ENCODE measurements around the gene ALOX12. TPM values are rescaled to one million over a fixed set of nuclear protein-coding genes. Genes with fewer than 3 reads are reported as not detected.

ALOX12 gene
- total RNA-seq, 1 donor from 2014 or later, result not detected

GRCh38 chr17:7020894-7021664, 25.2 kb downstream of the ALOX12 start:
- intact Hi-C loops (cut with micrococcal nuclease), result loop anchor here (5.0 kb wide), 1 partner anchor 109 kb away; no protein-coding TSS in a partner anchor

- intact Hi-C loops (cut with micrococcal nuclease), result loop anchor here (1.0 to 5.0 kb wide), 2 partner anchors 8 to 110 kb away; a partner anchor contains a TSS
Observed at GRCh38 chr17:7021993-7022778, 26.3 kb downstream of the ALOX12 start.

- intact Hi-C loops (cut with micrococcal nuclease), result loop anchor here (1.0 to 5.0 kb wide), 3 partner anchors 9 to 111 kb away; a partner anchor contains a TSS
Observed at GRCh38 chr17:7022781-7023571, 27.1 kb downstream of the ALOX12 start, which contains the start of gene BCL6B. Gene BCL6B (plus strand): TSS chr17:7023050. CDS start chr17:7023672, 622 bp downstream.

DNA sequence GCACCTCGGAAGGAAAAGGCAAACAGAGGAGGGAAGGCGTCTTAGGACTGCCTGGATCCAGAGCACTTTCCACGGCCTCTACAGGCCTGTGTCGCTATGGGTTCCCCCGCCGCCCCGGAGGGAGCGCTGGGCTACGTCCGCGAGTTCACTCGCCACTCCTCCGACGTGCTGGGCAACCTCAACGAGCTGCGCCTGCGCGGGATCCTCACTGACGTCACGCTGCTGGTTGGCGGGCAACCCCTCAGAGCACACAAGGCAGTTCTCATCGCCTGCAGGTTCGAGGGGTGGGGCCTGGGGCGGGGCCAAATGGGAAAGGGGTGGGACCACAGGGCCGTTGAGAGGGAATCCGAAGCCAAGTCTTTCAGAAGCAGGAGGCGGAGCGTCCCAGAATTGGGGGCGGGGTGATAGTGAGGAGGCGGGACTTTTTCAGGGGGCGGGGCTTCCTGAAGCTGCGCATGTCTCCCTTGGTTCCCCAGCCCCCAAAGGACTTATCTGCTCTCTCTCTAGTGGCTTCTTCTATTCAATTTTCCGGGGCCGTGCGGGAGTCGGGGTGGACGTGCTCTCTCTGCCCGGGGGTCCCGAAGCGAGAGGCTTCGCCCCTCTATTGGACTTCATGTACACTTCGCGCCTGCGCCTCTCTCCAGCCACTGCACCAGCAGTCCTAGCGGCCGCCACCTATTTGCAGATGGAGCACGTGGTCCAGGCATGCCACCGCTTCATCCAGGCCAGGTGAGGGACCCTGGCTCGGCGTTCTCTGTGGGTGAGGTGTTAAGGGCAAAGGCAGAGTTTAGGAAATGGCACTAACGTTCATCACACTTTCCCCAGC, 27.9 kb downstream of the ALOX12 start:
- intact Hi-C loops (cut with micrococcal nuclease), result loop anchor here (1.0 to 5.0 kb wide), 2 partner anchors 12 to 111 kb away; no protein-coding TSS in a partner anchor

DNA sequence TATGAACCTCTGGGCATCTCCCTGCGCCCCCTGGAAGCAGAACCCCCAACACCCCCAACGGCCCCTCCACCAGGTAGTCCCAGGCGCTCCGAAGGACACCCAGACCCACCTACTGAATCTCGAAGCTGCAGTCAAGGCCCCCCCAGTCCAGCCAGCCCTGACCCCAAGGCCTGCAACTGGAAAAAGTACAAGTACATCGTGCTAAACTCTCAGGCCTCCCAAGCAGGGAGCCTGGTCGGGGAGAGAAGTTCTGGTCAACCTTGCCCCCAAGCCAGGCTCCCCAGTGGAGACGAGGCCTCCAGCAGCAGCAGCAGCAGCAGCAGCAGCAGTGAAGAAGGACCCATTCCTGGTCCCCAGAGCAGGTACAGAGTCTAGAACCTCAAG, 28.5 kb downstream of the ALOX12 start:
- intact Hi-C loops (cut with micrococcal nuclease), result loop anchor here (5.0 kb wide), 1 partner anchor 112 kb away; no protein-coding TSS in a partner anchor

DNA sequence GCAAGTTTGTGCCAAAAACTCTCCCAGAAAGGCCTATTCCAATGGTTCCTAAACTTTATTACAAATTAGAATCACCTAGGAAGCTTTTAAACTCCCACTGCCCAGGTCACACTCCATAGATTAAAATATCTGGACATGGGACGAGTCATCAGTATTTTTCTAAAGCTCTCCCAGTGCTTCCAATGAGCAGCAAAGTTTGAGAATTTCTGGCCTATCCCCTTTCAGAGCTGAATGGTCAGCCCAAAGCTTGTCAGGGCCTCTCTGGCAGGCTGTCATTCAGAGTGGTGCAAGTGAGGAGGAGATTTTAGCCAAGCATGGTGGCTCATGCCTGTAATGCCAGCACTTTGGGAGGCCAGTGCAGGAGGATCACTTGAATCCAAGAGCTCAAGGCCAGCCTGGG, 29.4 kb downstream of the ALOX12 start:
- intact Hi-C loops (cut with micrococcal nuclease), result no loop called here

- intact Hi-C loops (cut with micrococcal nuclease), result no loop called here
Observed at GRCh38 chr17:7026471-7027115, 30.7 kb downstream of the ALOX12 start.

- intact Hi-C loops (cut with micrococcal nuclease), result no loop called here
Observed at GRCh38 chr17:7027335-7027734, 31.5 kb downstream of the ALOX12 start.

DNA sequence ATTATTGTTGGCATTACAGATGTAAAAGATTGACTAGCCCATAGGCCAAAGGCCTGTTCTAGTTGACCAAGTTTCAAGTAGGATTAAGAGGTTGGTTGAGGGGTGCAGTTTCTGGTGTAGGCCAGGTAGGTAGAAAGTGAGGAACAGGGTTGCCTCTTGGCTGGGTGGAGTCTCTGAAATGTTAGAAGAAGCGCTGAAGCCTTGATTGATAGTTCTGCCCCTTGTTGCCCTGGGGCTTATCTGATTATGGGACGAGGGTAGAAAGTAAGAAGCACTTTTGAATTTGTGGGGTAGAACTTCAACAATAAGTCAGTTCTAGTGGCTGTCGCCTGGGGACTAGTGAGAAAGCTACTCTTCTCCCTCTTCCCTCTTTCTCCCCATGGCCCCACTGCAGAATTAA, 33.2 kb downstream of the ALOX12 start:
- intact Hi-C loops (cut with micrococcal nuclease), result no loop called here

- intact Hi-C loops (cut with micrococcal nuclease), result no loop called here
Observed at GRCh38 chr17:7029659-7030058, 33.8 kb downstream of the ALOX12 start.

- intact Hi-C loops (cut with micrococcal nuclease), result loop anchor here (1.0 to 5.0 kb wide), 3 partner anchors 12 to 177 kb away; partner anchors contain the start of gene BCL6B
Observed at GRCh38 chr17:7034955-7035590, 39.2 kb downstream of the ALOX12 start.

DNA sequence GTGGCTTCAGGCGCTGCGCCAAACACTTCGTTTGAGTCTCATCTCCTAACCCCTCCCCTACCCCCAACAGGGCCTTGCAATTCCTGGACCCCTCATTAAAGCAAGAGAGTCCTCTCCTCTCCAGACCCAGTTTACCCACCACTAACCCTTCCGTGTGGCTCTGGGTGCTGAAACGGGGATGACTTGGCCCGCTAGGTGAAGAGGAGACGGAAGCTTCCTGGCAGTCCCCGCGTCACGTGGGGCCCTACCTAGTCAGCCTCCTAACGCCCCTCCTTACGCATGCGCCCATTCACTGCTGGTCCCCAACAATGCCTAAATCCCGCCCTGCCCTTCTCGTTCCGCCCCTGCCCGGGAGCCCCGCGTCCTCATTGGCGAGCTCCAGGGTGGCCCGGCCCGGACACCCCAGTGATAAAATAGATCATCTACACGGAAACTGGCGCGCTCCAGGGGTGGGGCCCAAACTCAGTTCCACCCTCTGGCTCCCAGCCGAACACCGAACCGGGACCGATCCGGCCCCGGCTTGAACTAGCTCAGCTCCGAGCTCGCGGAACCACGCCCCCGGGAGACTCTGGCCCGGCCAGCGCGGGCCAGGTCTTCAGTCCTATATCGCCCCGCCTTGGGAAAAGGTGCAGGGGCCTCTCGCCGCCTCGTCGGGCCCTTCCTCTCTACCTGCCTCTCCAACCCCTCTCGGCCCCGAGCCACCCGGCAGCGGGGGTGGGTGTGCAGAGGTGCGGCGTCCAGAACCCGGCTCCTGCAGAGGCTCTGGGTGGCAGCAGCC, 39.9 kb downstream of the ALOX12 start, which contains the start of gene SLC16A13:
Gene SLC16A13, plus strand, starts transcription at position 425 of the 778 bp plus-strand sequence. CDS start 368 bp downstream, outside the sequence.
- intact Hi-C loops (cut with micrococcal nuclease), result loop anchor here (1.0 to 5.0 kb wide), 3 partner anchors 12 to 177 kb away; partner anchors contain the start of gene BCL6B

GRCh38 chr17:7038025-7038862, 42.4 kb downstream of the ALOX12 start:
- intact Hi-C loops (cut with micrococcal nuclease), result loop anchor here (5.0 kb wide), 1 partner anchor 174 kb away; no protein-coding TSS in a partner anchor

DNA sequence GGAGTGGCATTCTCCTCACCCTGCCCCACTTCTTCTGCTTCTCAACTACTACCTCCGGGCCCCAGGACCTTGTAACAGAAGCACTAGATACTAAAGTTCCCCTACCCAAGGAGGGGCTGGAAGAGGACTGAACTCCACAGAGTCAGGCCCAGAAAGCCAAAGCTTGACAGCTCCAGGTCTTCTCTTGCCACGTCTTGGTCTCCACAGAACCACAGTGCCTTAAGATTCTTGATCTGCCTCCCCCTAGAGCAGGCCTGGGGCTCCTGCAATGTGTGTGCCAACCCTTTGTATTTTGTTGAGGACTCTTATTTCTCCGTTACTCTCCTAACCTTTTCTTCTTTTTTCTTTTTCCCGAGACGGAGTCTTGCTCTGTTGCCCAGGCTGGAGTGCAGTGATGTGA, 44.0 kb downstream of the ALOX12 start:
- intact Hi-C loops (cut with micrococcal nuclease), result loop anchor here (5.0 kb wide), 1 partner anchor 172 kb away; no protein-coding TSS in a partner anchor

DNA sequence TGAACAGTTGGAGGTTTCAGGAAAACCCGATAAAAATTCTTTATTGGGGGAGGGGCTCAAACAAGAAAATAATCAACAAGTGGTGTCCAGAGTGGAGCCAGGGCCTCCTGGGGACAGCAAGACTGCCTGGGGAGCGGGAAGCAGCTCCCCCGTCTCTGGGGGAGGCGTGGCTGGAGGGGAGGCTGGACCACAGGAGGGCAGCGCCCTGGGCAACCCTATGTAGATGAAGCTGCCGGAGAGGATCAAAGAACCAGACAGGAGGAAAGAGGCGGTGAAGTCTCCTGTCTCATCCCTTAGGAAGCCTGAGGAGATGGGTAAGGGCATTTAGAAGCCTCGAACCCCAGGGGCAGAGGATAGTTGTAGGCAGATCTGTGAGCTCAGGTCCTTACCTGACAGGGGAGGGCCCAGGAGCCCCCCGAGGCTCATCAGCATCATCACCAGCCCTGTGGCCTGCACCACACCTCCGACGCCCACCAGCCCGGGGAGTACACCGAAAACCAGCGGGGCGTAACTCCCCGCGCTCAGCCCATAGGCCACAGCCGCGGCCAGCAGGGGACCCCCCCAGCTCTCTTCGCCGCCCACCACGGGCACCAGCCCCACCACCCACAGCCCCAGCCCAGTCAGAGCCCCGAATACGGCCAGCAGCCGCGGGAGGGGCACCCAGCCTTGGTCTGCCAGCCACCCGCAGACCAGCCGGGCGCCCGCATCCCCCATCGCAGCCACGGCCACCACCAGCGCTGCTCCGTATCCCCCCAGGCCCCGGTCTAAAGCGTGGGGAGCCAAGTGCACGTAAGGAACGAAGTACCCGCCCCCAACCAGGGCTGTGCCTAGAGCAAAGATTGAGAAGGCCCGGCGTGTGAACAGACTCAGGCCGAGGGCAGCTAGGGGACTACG, 46.0 kb downstream of the ALOX12 start:
- intact Hi-C loops (cut with micrococcal nuclease), result no loop called here

DNA sequence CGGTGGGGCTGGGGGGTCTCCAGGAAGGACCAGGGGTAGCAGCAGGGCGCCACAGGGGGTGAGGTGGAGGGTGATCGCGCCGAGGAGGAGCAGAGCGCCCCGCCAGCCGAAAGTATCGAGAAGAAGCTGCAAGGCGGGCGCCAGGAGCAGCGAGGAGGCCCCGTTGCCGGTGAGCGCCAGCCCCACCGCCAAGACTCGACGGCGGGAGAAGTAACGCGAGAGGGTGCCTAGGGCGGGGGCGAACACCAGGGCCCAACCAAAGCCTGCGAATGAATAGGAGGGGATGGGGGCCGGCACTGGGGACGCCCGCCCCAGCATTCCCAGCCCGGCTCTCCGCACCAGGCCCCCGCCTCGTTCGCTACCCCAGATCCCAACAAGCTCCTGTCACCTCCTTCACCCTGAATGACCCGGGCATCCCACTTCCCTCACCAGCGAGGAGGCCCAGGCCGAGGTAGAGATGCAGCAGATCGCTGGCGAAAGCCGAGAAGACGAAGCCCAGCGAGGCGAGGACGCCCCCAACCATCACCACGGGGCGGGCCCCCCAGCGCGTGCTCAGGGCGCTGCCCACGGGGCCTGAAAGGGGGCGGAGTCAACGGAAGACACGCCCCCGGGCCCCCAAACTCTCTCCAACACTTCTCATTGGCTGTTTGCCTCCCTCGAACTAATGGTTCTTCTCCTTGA, 46.8 kb downstream of the ALOX12 start:
- intact Hi-C loops (cut with micrococcal nuclease), result no loop called here
